ENCODE measurements around the gene KLF11. TPM values are rescaled to one million over a fixed set of nuclear protein-coding genes. Genes with fewer than 3 reads are reported as not detected.

Gene KLF11
- total and polyA plus RNA-seq, 9 of the 15 experiments (the other 6 are each of a cell fraction or from before 2014, with no cell fraction given): 2.1 to 13.4 (median 6.5) TPM

- WGBS (ENCODE audit: insufficient coverage, low coverage, missing lambda C conversion rate): 59% methylated on average over 16 of the region's 16 CpGs
- Histone ChIP-seq H3K9me1 (ENCODE audit: control insufficient read depth, insufficient read depth, low read length) (no peaks in the 10 kb centered on the region), H3K4me1 (replicated peaks in 1 of 2; ENCODE audit: control insufficient read depth in 2 of 2, insufficient read depth in 2 of 2, low read length in 2 of 2) (peaks cover 11 to 30% of the 10 kb centered on the region in 2 experiments; a peak in 4 of 5 replicates), H3K79me2 (ENCODE audit: control insufficient read depth, insufficient read depth, low read length) (no peaks in the 10 kb centered on the region), H4K20me1 (replicated peaks; ENCODE audit: control insufficient read depth, insufficient read depth, low read length) (no peaks in the 10 kb centered on the region), H3K9me3 (replicated peaks; ENCODE audit: control insufficient read depth, insufficient read depth, low read depth, low read length) (no peaks in the 10 kb centered on the region), H3K4me3 (no peak overlapping the region), H3K27ac (ENCODE audit: extremely low read depth, low read depth, low read length) (no peak overlapping the region), H3K9ac (ENCODE audit: insufficient read depth in 1 of 2, low read depth in 2 of 2, low read length in 2 of 2) (peak overlapping the region in 1 of 2 experiments; percentile 78; a peak in 2 of 4 replicates), H3K36me3 (ENCODE audit: control insufficient read depth, insufficient read depth, low read length) (no peaks in the 10 kb centered on the region), H3K4me2 (ENCODE audit: insufficient read depth, low read length) (no peak overlapping the region), H3K27me3 (ENCODE audit: control insufficient read depth in 2 of 2, insufficient read depth in 2 of 2, low read length in 2 of 2) (no peaks in the 10 kb centered on the region), H2AFZ (ENCODE audit: low read depth, low read length) (peak overlapping the region; percentile 60)
- ChIA-PET POLR2A (interaction anchor here (1.3 to 1.4 kb wide), 3 partner anchors 9 to 38 kb away, joined by 5 read pairs; no protein-coding TSS in a partner anchor), CTCF (ENCODE audit: low intra/inter-chr PET ratio) (no interaction called here)
- intact Hi-C loops (cut with micrococcal nuclease): no loop called here
- no peak for DNase-seq (ENCODE audit: extremely low read depth in 1 of 4, low spot score in 3 of 4)
- TF ChIP-seq CREBBP (IDR thresholded peaks at IDR 0.05; ENCODE audit: low read depth, low read length) (no peak), L3MBTL2 (IDR thresholded peaks at IDR 0.05) (0 out of 2 replicates have a peak, but pooled peaks have one; percentile 5)
- peak; percentile 13; the same call in 2 of the 3 replicates for ATAC-seq
- BruUV-seq (replicated peaks): no TSS peak
- in situ Hi-C loops (cut with MboI): no loop called here
- FAIRE-seq: no peak
Measured at GRCh38 chr2:10022041-10022421, 21.3 kb upstream of the KLF11 start.

GRCh38 chr2:10022445-10022844 is 20.9 kb upstream of the KLF11 start:
- H3K27me3 ChIP-seq (ENCODE audit: control insufficient read depth in 2 of 2, insufficient read depth in 2 of 2, low read length in 2 of 2): no peaks in the 10 kb centered on the region
- no peak overlapping the region for H3K4me3 ChIP-seq
- H3K4me1 ChIP-seq (replicated peaks in 1 of 2; ENCODE audit: control insufficient read depth in 2 of 2, insufficient read depth in 2 of 2, low read length in 2 of 2): peaks cover 11 to 30% of the 10 kb centered on the region in 2 experiments; a peak in 4 of 5 replicates
- ChIA-PET CTCF (ENCODE audit: low intra/inter-chr PET ratio) (interaction anchor here (0.7 kb wide), 1 partner anchor 208 kb away, joined by 3 read pairs; no protein-coding TSS in a partner anchor), POLR2A (interaction anchor here (1.3 to 1.4 kb wide), 2 partner anchors 9 to 38 kb away, joined by 5 read pairs; no protein-coding TSS in a partner anchor)
- H3K9me3 ChIP-seq (replicated peaks; ENCODE audit: control insufficient read depth, insufficient read depth, low read depth, low read length): no peaks in the 10 kb centered on the region
- no peak overlapping the region for H3K27ac ChIP-seq (ENCODE audit: extremely low read depth, low read depth, low read length)
- FAIRE-seq (no peak), DNase-seq (ENCODE audit: extremely low read depth in 1 of 4, low spot score in 3 of 4) (no peak), ATAC-seq (no peak; the same call in 2 of the 3 replicates)
- no peak overlapping the region for H2AFZ ChIP-seq (ENCODE audit: low read depth, low read length)
- no peak overlapping the region for H3K4me2 ChIP-seq (ENCODE audit: insufficient read depth, low read length)
- H4K20me1 ChIP-seq (replicated peaks; ENCODE audit: control insufficient read depth, insufficient read depth, low read length): no peaks in the 10 kb centered on the region
- H3K9me1 ChIP-seq (ENCODE audit: control insufficient read depth, insufficient read depth, low read length): no peaks in the 10 kb centered on the region
- in situ Hi-C loops (cut with MboI) (no loop called here), intact Hi-C loops (cut with micrococcal nuclease) (no loop called here)
- H3K79me2 ChIP-seq (ENCODE audit: control insufficient read depth, insufficient read depth, low read length): no peaks in the 10 kb centered on the region
- BruUV-seq (replicated peaks): no TSS peak
- H3K36me3 ChIP-seq (ENCODE audit: control insufficient read depth, insufficient read depth, low read length): no peaks in the 10 kb centered on the region
- WGBS (ENCODE audit: insufficient coverage, low coverage, missing lambda C conversion rate): 78% methylated on average over 1 of the region's 4 CpGs
- no peak overlapping the region for H3K9ac ChIP-seq (ENCODE audit: insufficient read depth in 1 of 2, low read depth in 2 of 2, low read length in 2 of 2)
- no peak for TF ChIP-seq KAT2B (IDR thresholded peaks at IDR 0.05; ENCODE audit: low read depth, low read length)
- TF ChIP-seq ZNF668 (CRISPR knock-in tag; IDR thresholded peaks at IDR 0.05): no peak
- no peak for TF ChIP-seq PBX2 (CRISPR knock-in tag; IDR thresholded peaks at IDR 0.05; ENCODE audit: low read depth)
- peak; percentile 44; the same call in 1 of the 2 replicates for TF ChIP-seq PBX2 (tag; conservative IDR thresholded peaks at IDR 0.05; ENCODE audit: low read depth)
- TF ChIP-seq NR2C1 (IDR thresholded peaks at IDR 0.05): no peak
- no peak for TF ChIP-seq NR2C1 (tag; IDR thresholded peaks at IDR 0.05)
- no peak for TF ChIP-seq PTRF (tag; IDR thresholded peaks at IDR 0.05)
- TF ChIP-seq CREB3L1 (IDR thresholded peaks at IDR 0.05; ENCODE audit: borderline replicate concordance, low read depth): no peak
- no peak for TF ChIP-seq ZNF311 (CRISPR knock-in tag; IDR thresholded peaks at IDR 0.05)
